HG02938 (cell line): ENCODE results near the gene OR5C1.
"Not testable (repeated sequence)": the region's sequence is repeated elsewhere in the genome, so short reads cannot be mapped to it uniquely, and the experiment has no call there.

ENCODE experiments used
- ATAC-seq: cut with Tn5 transposase; IDR thresholded peaks from one replicate; pipeline ENCODE4 v1.9.1; 2021; ENCODE audit warnings: mild to moderate bottlenecking, moderate library complexity; ENCODE audit not compliant: unreplicated experiment

The OR5C1 gene

GRCh38 chr9:122810306-122810946 lies 21.7 kb downstream of the OR5C1 start:
- ATAC-seq = peak; percentile 80

GRCh38 chr9:122812736-122813135 lies 24.0 kb downstream of the OR5C1 start:
- no peak for ATAC-seq

- no peak for ATAC-seq
Observed at GRCh38 chr9:122814545-122814944, 25.8 kb downstream of the OR5C1 start.

GRCh38 chr9:122815544-122815943 lies 26.8 kb downstream of the OR5C1 start:
- ATAC-seq = no peak

GRCh38 chr9:122816163-122816867 lies 27.6 kb downstream of the OR5C1 start:
- ATAC-seq = peak; percentile 73

- ATAC-seq = no peak
Observed at GRCh38 chr9:122819326-122819725, 30.6 kb downstream of the OR5C1 start.

GRCh38 chr9:122819791-122820489 lies 31.2 kb downstream of the OR5C1 start:
- no peak for ATAC-seq

- ATAC-seq = no peak
Observed at GRCh38 chr9:122820490-122820845, 31.7 kb downstream of the OR5C1 start.

GRCh38 chr9:122821278-122821943 lies 32.7 kb downstream of the OR5C1 start:
- no peak for ATAC-seq

- no peak for ATAC-seq
Observed at GRCh38 chr9:122822056-122822455, 33.3 kb downstream of the OR5C1 start.

- ATAC-seq = no peak
Observed at GRCh38 chr9:122822938-122823337, 34.2 kb downstream of the OR5C1 start.

GRCh38 chr9:122827761-122828093 lies 39.0 kb downstream of the OR5C1 start:
- peak; percentile 5 for ATAC-seq

- ATAC-seq = not testable (repeated sequence)
Observed at GRCh38 chr9:122828965-122829284, 40.2 kb downstream of the OR5C1 start.

GRCh38 chr9:122832194-122832593 lies 43.5 kb downstream of the OR5C1 start:
- no peak for ATAC-seq

GRCh38 chr9:122835313-122835731 lies 46.6 kb downstream of the OR5C1 start:
- ATAC-seq = no peak

GRCh38 chr9:122837266-122837850 lies 48.6 kb downstream of the OR5C1 start:
- no peak for ATAC-seq

- not testable (repeated sequence) for ATAC-seq
Observed at GRCh38 chr9:122838441-122838840, 49.7 kb downstream of the OR5C1 start.
